ENCODE measurements around the gene NFIA.

DNA sequence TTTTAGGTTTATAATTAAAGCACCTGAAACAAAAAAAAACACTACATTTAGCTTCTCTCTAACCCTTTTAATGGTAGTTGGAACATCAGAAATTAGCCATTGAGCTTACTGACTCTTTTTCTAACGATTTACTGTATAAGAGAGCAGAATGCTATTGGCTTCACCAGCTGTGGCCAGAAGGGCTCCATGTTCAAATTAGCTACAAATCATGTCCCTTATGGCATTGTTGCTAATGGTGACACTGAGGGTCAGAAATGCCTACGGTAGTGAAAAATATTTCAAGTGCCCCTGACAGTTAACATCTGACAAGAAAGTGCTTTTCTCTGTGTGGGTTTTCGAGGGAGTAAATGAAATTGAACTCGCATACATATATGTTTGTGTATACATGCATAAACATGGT is 232.7 kb downstream of the NFIA start:
- TF ChIP-seq, protein P1, sequence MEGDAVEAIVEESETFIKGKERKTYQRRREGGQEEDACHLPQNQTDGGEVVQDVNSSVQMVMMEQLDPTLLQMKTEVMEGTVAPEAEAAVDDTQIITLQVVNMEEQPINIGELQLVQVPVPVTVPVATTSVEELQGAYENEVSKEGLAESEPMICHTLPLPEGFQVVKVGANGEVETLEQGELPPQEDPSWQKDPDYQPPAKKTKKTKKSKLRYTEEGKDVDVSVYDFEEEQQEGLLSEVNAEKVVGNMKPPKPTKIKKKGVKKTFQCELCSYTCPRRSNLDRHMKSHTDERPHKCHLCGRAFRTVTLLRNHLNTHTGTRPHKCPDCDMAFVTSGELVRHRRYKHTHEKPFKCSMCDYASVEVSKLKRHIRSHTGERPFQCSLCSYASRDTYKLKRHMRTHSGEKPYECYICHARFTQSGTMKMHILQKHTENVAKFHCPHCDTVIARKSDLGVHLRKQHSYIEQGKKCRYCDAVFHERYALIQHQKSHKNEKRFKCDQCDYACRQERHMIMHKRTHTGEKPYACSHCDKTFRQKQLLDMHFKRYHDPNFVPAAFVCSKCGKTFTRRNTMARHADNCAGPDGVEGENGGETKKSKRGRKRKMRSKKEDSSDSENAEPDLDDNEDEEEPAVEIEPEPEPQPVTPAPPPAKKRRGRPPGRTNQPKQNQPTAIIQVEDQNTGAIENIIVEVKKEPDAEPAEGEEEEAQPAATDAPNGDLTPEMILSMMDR (IDR thresholded peaks at IDR 0.05), result no peak
- TF ChIP-seq POLR2A (IDR thresholded peaks at IDR 0.05; ENCODE audit: low read depth), result no peak

Data from esophagus muscularis mucosa (tissue), 3 donors.